B cell (primary cell): Measurements from ENCODE around the gene STX12.

Source experiments
- CTCF ChIP-seq: fragments of 200-600 bp; IDR thresholded peaks from one replicate; pipeline ENCODE4 v1.8.0; 2022; ENCODE audit warnings: antibody characterized with exemption, mild to moderate bottlenecking
- EZH2 ChIP-seq: IDR thresholded peaks from 2 replicates; pipeline ENCODE4 v1.6.1; 2012; ENCODE audit warnings: borderline replicate concordance, low read depth, mild to moderate bottlenecking, moderate library complexity, low read length; ENCODE audit not compliant: insufficient read depth, poor library complexity, severe bottlenecking

- no peak for TF ChIP-seq CTCF
- TF ChIP-seq EZH2: no peak
These were observed 17.7 kb upstream of the STX12 start for GRCh38 chr1:27755286-27755685.
